Fibroblast of lung (primary cell): ENCODE data around the gene ADARB1. TPM values are rescaled to one million over a fixed set of nuclear protein-coding genes. Genes with fewer than 3 reads are reported as not detected.

ENCODE experiments used
- DNase-seq, 2 donors: peaks; one replicate each; pipeline versions ENCODE4 v3.0.0 to v3.0.0-alpha.2; 2010; ENCODE audit warnings: low read depth in 2 of 2
- H2AFZ ChIP-seq: 2 replicates; pipeline ENCODE4 v1.5.1; 2012; ENCODE audit warnings: low read length, control low read depth, inconsistent platforms
- H3K27ac ChIP-seq: 2 replicates; pipeline ENCODE4 v1.5.1; 2011; ENCODE audit warnings: low read length, control low read depth; ENCODE audit not compliant: insufficient read depth
- H3K27me3 ChIP-seq: 2 replicates; pipeline ENCODE4 v1.5.1; 2011; ENCODE audit warnings: mild to moderate bottlenecking, low read length; ENCODE audit not compliant: control insufficient read depth, insufficient read depth
- H3K36me3 ChIP-seq: 2 replicates; pipeline ENCODE4 v1.5.1; 2011; ENCODE audit warnings: low read length; ENCODE audit not compliant: control insufficient read depth, insufficient read depth
- H3K4me1 ChIP-seq: 2 replicates; pipeline ENCODE4 v1.5.1; 2011; ENCODE audit warnings: low read length; ENCODE audit not compliant: control insufficient read depth, insufficient read depth; ENCODE audit errors: extremely low read depth
- H3K4me2 ChIP-seq: 2 replicates; pipeline ENCODE4 v1.5.1; 2011; ENCODE audit warnings: low read length, control low read depth; ENCODE audit not compliant: insufficient read depth; ENCODE audit errors: extremely low read depth
- H3K4me3 ChIP-seq, 4 experiments: fragments of 200-600 bp in 1 of 4; sonication (generic) in 1 of 4; replicated peaks in 1 of 4; 2 replicates each; pipeline ENCODE4 v1.5.1; 2011 to 2016; ENCODE audit warnings: low read length in 4 of 4, low read depth in 3 of 4, mild to moderate bottlenecking in 3 of 4, control low read depth in 2 of 4, inconsistent platforms in 1 of 4, mixed read lengths in 1 of 4; ENCODE audit not compliant: insufficient read depth in 1 of 4; ENCODE audit errors: control extremely low read depth in 1 of 4
- H3K79me2 ChIP-seq: 2 replicates; pipeline ENCODE4 v1.5.1; 2012; ENCODE audit warnings: mild to moderate bottlenecking, low read length, inconsistent platforms; ENCODE audit not compliant: control insufficient read depth, insufficient read depth
- H3K9ac ChIP-seq: 2 replicates; pipeline ENCODE4 v1.5.1; 2011; ENCODE audit warnings: mild to moderate bottlenecking, low read length, control low read depth; ENCODE audit not compliant: insufficient read depth
- H3K9me3 ChIP-seq: 2 replicates; pipeline ENCODE4 v1.5.1; 2012; ENCODE audit warnings: low read depth, low read length; ENCODE audit not compliant: control insufficient read depth, insufficient read depth
- H4K20me1 ChIP-seq: 2 replicates; pipeline ENCODE4 v1.5.1; 2011; ENCODE audit warnings: low read length; ENCODE audit not compliant: control insufficient read depth, insufficient read depth; ENCODE audit errors: extremely low read depth
- CTCF ChIP-seq, 2 donors: IDR thresholded peaks in 1 of 2; conservative IDR thresholded peaks in 1 of 2; 1 replicate in 1 of 2; 2 replicates in 1 of 2; pipeline ENCODE4 v1.5.1; 2011 to 2012; ENCODE audit warnings: low read length in 2 of 2, control low read depth in 1 of 2, inconsistent platforms in 1 of 2, low read depth in 1 of 2, mild to moderate bottlenecking in 1 of 2
- EZH2 ChIP-seq: IDR thresholded peaks from 2 replicates; pipeline ENCODE4 v1.5.1; 2012; ENCODE audit warnings: low read length, control low read depth, mild to moderate bottlenecking; ENCODE audit errors: missing control alignments
- polyA plus RNA-seq, 2 donors: library from polyadenylated mRNA; depleted of rRNA in 1 of 2; stranded (reverse) in 1 of 2; unstranded in 1 of 2; fragments of >200 nt; gene quantifications; 2 replicates each; pipeline ENCODE4 v1.2.1, GENCODE V29; 2011 to 2012; ENCODE audit warnings: missing spikeins in 1 of 2
- total RNA-seq: library from RNA; depleted of rRNA; stranded (reverse); fragments of >200 nt; gene quantifications from 2 replicates; pipeline ENCODE4 v1.2.1, GENCODE V29; 2014

The ADARB1 gene
- total and polyA plus RNA-seq, 2 donors (not counting 1 experiment from before 2014, with no cell fraction given) = 20.2 to 25.3 TPM

GRCh38 chr21:45029298-45029947, 45.0 kb upstream of the ADARB1 start:
- H4K20me1 ChIP-seq = no peaks in the 10 kb centered on the region
- H3K79me2 ChIP-seq = no peaks in the 10 kb centered on the region
- peaks cover 9% of the 10 kb centered on the region for H3K4me1 ChIP-seq
- no peaks in the 10 kb centered on the region for H3K9me3 ChIP-seq
- H3K9ac ChIP-seq = no peak overlapping the region
- peak overlapping the region; percentile 37 for H3K4me2 ChIP-seq
- TF ChIP-seq CTCF (conservative IDR thresholded peaks at IDR 0.05 in 1 of 2, IDR thresholded peaks at IDR 0.05 in 1 of 2; ENCODE audit: low read depth in 1 of 2, low read length in 2 of 2) (no peak), EZH2 (no peak)
- H3K27ac ChIP-seq = no peak overlapping the region
- H2AFZ ChIP-seq = no peak overlapping the region
- no peaks in the 10 kb centered on the region for H3K36me3 ChIP-seq
- H3K27me3 ChIP-seq = peaks cover 2% of the 10 kb centered on the region
- no peak overlapping the region for H3K4me3 ChIP-seq
- peak in 1 of 2 donors; percentile 44 for DNase-seq

GRCh38 chr21:45029948-45030681, 44.3 kb upstream of the ADARB1 start:
- H3K4me1 ChIP-seq = peaks cover 15% of the 10 kb centered on the region
- H4K20me1 ChIP-seq = no peaks in the 10 kb centered on the region
- H3K4me3 ChIP-seq = no peak overlapping the region
- H2AFZ ChIP-seq = no peak overlapping the region
- TF ChIP-seq EZH2 = no peak
- TF ChIP-seq CTCF (conservative IDR thresholded peaks at IDR 0.05 in 1 of 2, IDR thresholded peaks at IDR 0.05 in 1 of 2; ENCODE audit: low read depth in 1 of 2, low read length in 2 of 2) = no peak
- no peak overlapping the region for H3K9ac ChIP-seq
- H3K4me2 ChIP-seq = peak overlapping the region; percentile 68
- H3K79me2 ChIP-seq = no peaks in the 10 kb centered on the region
- peaks cover 6% of the 10 kb centered on the region for H3K27me3 ChIP-seq
- no peak for DNase-seq
- H3K9me3 ChIP-seq = no peaks in the 10 kb centered on the region
- no peak overlapping the region for H3K27ac ChIP-seq
- H3K36me3 ChIP-seq = no peaks in the 10 kb centered on the region

GRCh38 chr21:45030682-45031570, 43.5 kb upstream of the ADARB1 start:
- TF ChIP-seq EZH2 (no peak), CTCF (conservative IDR thresholded peaks at IDR 0.05 in 1 of 2, IDR thresholded peaks at IDR 0.05 in 1 of 2; ENCODE audit: low read depth in 1 of 2, low read length in 2 of 2) (no peak)
- H4K20me1 ChIP-seq = no peaks in the 10 kb centered on the region
- H2AFZ ChIP-seq = no peak overlapping the region
- peaks cover 15% of the 10 kb centered on the region for H3K4me1 ChIP-seq
- peak overlapping the region; percentile 68 for H3K4me2 ChIP-seq
- no peak overlapping the region for H3K9ac ChIP-seq
- H3K4me3 ChIP-seq = no peak overlapping the region
- peak in 1 of 2 donors; percentile 69 for DNase-seq
- no peaks in the 10 kb centered on the region for H3K79me2 ChIP-seq
- no peaks in the 10 kb centered on the region for H3K36me3 ChIP-seq
- no peaks in the 10 kb centered on the region for H3K9me3 ChIP-seq
- H3K27ac ChIP-seq = no peak overlapping the region
- peaks cover 9% of the 10 kb centered on the region for H3K27me3 ChIP-seq
